Common myeloid progenitor, CD34-positive (primary cell): ENCODE measurements around the gene BRWD1.
A peak's percentile ranks its signal among the peaks of the same experiment; 100 is the strongest.

Experiments
- CTCF ChIA-PET: fragments of 350-600 bp; sonication (Branson Sonifier 250); formaldehyde crosslinking; loops from one replicate; lab custom pipeline; 2021; ENCODE audit warnings: antibody characterized with exemption; lab: Charles Lee
- POLR2A ChIA-PET: fragments of 350-600 bp; sonication (Branson Sonifier 250); formaldehyde crosslinking; loops from one replicate; lab custom pipeline; 2021; ENCODE audit warnings: antibody characterized with exemption; lab: Charles Lee
- DNase-seq, 3 donors: peaks; one replicate each; pipeline versions ENCODE4 v3.0.0 to v3.0.0-alpha.2; 2013
- H3K27ac ChIP-seq, 2 experiments: 1 replicate in 1 of 2; 2 replicates in 1 of 2; pipeline ENCODE4 v1.7.0; 2013; ENCODE audit warnings: inconsistent platforms in 2 of 2, low read length in 2 of 2, mild to moderate bottlenecking in 2 of 2, low read depth in 1 of 2, moderate library complexity in 1 of 2; ENCODE audit not compliant: severe bottlenecking in 2 of 2, insufficient read depth in 1 of 2, poor library complexity in 1 of 2
- H3K27me3 ChIP-seq, 5 experiments: replicated peaks in 2 of 5; 1 replicate in 3 of 5; 2 replicates in 2 of 5; pipeline versions ENCODE4 v1.6.1 to v1.7.0; 2013; ENCODE audit warnings: low read length in 4 of 5, mild to moderate bottlenecking in 2 of 5, moderate library complexity in 2 of 5, inconsistent platforms in 1 of 5; ENCODE audit not compliant: insufficient read depth in 5 of 5, control insufficient read depth in 4 of 5
- H3K36me3 ChIP-seq, 4 experiments: 1 replicate in 2 of 4; 2 replicates in 2 of 4; pipeline versions ENCODE4 v1.6.1 to v1.7.0; 2013; ENCODE audit warnings: low read length in 3 of 4, control low read depth in 1 of 4, mild to moderate bottlenecking in 1 of 4; ENCODE audit not compliant: control insufficient read depth in 4 of 4, insufficient read depth in 4 of 4
- H3K4me1 ChIP-seq, 4 experiments: 1 replicate in 3 of 4; 2 replicates in 1 of 4; pipeline versions ENCODE4 v1.6.1 to v1.7.1; 2013; ENCODE audit warnings: low read length in 3 of 4, mild to moderate bottlenecking in 3 of 4, control low read depth in 1 of 4, inconsistent platforms in 1 of 4, moderate library complexity in 1 of 4; ENCODE audit not compliant: control insufficient read depth in 4 of 4, insufficient read depth in 4 of 4; ENCODE audit errors: control extremely low read depth in 1 of 4
- H3K4me3 ChIP-seq, 7 experiments: 1 replicate in 4 of 7; 2 replicates in 3 of 7; pipeline versions ENCODE4 v1.5.1 to v1.7.0; 2013; ENCODE audit warnings: mild to moderate bottlenecking in 7 of 7, low read length in 6 of 7, moderate library complexity in 6 of 7, inconsistent platforms in 2 of 7, low read depth in 2 of 7, control low read depth in 1 of 7; ENCODE audit not compliant: insufficient read depth in 4 of 7, control insufficient read depth in 1 of 7; ENCODE audit errors: extremely low read depth in 1 of 7
- H3K9me3 ChIP-seq, 5 experiments: 1 replicate in 4 of 5; 2 replicates in 1 of 5; pipeline versions ENCODE4 v1.6.1 to v1.7.1; 2013; ENCODE audit warnings: low read length in 4 of 5, mild to moderate bottlenecking in 2 of 5, inconsistent platforms in 1 of 5, low read depth in 1 of 5, moderate library complexity in 1 of 5; ENCODE audit not compliant: control insufficient read depth in 4 of 5, insufficient read depth in 2 of 5; ENCODE audit errors: control extremely low read depth in 1 of 5
- WGBS: methylation state at CpG from one replicate; pipeline ENCODE4 v1.1.5; 2013; ENCODE audit not compliant: insufficient coverage; 5-methylcytosine and 5-hydroxymethylcytosine counted together

BRWD1 gene

DNA sequence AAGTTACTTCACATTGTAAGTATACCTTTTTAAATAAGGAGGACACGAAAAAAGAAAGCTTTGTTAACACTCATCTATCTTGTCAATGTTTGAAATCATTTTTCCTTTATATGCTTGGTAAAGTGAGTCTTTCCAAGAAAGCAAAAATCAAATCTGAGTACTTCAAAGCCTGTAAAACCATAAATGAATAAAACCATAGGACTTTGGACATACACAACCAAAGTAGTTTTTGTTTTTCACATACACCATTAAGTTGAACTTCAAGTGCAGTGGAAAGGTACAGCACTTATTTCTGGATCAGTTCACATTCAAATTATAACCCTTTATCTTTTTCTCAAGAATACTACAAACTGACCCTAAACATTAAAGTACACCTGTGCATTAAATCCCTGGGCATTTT is 120.1 kb downstream of the BRWD1 start:
- POLR2A ChIA-PET: interaction anchor here (0.6 kb wide), 1 partner anchor 41 kb away, joined by 4 read pairs; no protein-coding TSS in a partner anchor
- WGBS: no CpG with 5 or more reads among the region's 1 CpG
- H3K9me3 ChIP-seq: no peaks in the 10 kb centered on the region

DNA sequence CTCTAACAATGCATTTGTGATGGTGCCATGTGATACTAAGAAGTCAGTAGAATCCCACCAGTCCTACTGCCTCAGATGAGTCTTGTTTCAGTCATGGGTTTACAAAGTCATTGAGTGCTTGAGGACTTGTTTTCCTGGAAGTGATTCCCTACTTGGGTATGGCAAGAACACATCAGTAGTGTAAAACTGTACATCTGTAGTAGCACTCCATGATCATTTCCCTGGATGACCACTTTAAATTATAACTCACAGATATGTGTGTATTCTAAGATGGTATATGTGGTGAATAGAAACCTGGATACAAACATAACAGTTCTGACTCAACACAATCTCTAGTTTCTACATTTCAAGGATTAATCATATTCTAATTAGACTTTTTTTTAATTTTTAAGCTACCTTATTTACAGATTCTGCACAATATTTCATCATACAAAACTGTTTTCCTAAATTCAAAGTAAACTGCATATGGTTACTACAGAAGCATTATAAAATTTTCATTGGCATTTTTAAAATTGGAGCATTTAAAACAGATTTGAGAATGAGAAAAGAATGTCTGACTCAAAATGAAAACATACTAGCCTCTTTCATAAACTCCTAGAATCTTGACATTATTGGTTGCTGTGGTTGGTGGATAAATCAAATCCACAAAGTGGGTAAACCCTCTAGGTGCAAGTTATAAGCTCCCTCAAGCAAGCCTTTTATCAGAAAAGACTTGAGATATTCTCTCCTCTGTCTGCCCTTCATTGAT is 123.4 kb downstream of the BRWD1 start:
- DNase-seq: no peak
- ChIA-PET POLR2A (interaction anchor here (0.7 kb wide), 1 partner anchor 204 kb away, joined by 3 read pairs; no protein-coding TSS in a partner anchor), CTCF (interaction anchor here (1.1 to 2.0 kb wide), 2 partner anchors 10 to 24 kb away, joined by 3 to 7 read pairs; no protein-coding TSS in a partner anchor)
- no peaks in the 10 kb centered on the region for H3K9me3 ChIP-seq
- peaks cover 2 to 17% (median 7%) of the 10 kb centered on the region in 4 experiments for H3K36me3 ChIP-seq
- no peak overlapping the region for H3K27ac ChIP-seq
- peaks cover 0 to 1% (median under 1%) of the 10 kb centered on the region in 4 experiments for H3K4me1 ChIP-seq
- no peaks in the 10 kb centered on the region for H3K27me3 ChIP-seq
- H3K4me3 ChIP-seq: no peak overlapping the region

More for the DNA sequence above, 120.1 kb downstream of the BRWD1 start:
- Histone ChIP-seq H3K27ac (no peak overlapping the region), H3K4me1 (no peaks in the 10 kb centered on the region), H3K36me3 (peaks cover 13 to 46% (median 30%) of the 10 kb centered on the region in 4 experiments), H3K27me3 (no peaks in the 10 kb centered on the region), H3K4me3 (no peak overlapping the region)
- no peak for DNase-seq
- CTCF ChIA-PET: no interaction called here

DNA sequence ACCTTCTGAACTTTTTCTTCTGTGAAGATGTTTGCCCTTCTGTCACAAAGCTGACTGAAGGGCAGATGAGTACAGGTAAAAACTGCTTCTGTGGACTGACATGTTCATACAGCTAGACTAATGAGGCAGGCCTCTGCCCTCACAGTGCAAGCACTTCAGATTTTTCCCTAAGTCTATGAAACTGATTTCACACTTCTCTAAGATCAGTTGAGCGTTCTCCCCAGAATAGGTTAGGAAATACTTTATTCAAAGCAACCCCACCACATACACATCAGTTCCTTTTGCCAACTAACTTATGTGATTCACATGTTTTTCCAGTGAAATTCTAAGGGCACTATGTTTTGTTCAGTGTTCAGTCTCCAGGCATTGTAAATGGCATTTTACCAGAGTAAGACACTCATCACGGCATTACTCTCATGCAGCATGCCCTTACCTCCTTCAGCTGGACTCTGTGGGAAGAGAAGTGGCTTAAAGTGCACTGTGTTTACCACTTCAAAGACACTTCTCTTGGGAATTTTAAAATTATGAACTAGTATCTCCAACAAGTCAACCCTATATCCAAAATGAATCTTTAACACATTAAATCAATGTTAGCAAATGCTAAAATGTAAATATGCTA is 124.8 kb downstream of the BRWD1 start:
- no peak overlapping the region for H3K27ac ChIP-seq
- CTCF ChIA-PET: no interaction called here

DNA sequence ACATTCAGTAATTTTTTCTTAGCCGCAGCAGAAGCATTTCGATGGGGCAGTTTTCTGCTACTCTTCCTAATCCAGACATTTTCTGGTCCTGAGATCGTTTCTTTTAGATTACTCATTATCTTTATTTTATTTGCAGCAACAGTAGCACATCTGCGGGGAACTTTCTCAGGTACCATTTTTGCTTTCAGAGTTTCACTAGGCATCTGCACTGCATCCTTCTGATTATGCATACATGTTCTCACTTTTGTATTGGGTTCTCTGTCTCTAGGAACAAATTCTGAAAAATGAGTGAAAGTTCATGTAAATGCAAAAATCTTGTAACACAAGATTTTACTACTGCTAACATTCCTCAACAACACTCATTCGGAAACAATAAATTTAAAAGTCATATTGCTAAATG is 126.3 kb downstream of the BRWD1 start:
- no peak for DNase-seq
- ChIA-PET POLR2A (no interaction called here), CTCF (interaction anchor here (0.9 to 1.7 kb wide), 3 partner anchors 10 to 83 kb away, joined by 3 to 4 read pairs (median 3); no protein-coding TSS in a partner anchor)
- Histone ChIP-seq H3K4me1 (peaks cover 11 to 16% (median 14%) of the 10 kb centered on the region in 4 experiments), H3K36me3 (peaks cover 0 to 14% (median 0%) of the 10 kb centered on the region in 4 experiments), H3K27ac (no peak overlapping the region), H3K27me3 (no peaks in the 10 kb centered on the region), H3K4me3 (no peak overlapping the region), H3K9me3 (no peaks in the 10 kb centered on the region)
- WGBS: 100% methylated on average over 4 of the region's 5 CpGs

More for the DNA sequence above, 124.8 kb downstream of the BRWD1 start:
- Histone ChIP-seq H3K27me3 (no peaks in the 10 kb centered on the region), H3K36me3 (peaks cover 0 to 15% (median under 1%) of the 10 kb centered on the region in 4 experiments), H3K4me1 (peaks cover 4 to 10% (median 8%) of the 10 kb centered on the region in 4 experiments), H3K4me3 (no peak overlapping the region), H3K9me3 (no peaks in the 10 kb centered on the region)
- DNase-seq: no peak
- POLR2A ChIA-PET: interaction anchor here (0.9 kb wide), 1 partner anchor 124 kb away, joined by 3 read pairs; no protein-coding TSS in a partner anchor
- no CpG with 5 or more reads among the region's 2 CpGs for WGBS

DNA sequence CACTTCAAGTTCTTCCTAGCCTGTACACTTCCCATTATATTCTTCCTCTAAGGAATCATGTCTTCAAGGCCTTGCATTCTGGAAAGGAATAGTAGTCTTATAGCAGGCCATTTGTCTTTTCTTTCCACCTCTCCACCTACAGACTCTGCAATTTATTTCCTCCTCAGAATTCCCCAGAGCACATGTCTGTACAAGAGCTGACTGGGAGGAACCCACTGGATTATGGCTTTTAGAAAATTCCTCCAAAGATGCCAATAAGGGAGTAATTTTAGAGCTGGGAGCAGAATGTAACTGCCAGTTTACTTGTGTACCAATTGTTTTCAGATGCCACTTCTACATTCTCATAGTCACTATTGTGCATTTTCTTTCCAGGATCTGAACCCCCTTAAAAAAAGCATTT is 126.8 kb downstream of the BRWD1 start:
- CTCF ChIA-PET: interaction anchor here (0.6 to 1.7 kb wide), 3 partner anchors 10 to 117 kb away, joined by 3 to 4 read pairs (median 3); no protein-coding TSS in a partner anchor

DNA sequence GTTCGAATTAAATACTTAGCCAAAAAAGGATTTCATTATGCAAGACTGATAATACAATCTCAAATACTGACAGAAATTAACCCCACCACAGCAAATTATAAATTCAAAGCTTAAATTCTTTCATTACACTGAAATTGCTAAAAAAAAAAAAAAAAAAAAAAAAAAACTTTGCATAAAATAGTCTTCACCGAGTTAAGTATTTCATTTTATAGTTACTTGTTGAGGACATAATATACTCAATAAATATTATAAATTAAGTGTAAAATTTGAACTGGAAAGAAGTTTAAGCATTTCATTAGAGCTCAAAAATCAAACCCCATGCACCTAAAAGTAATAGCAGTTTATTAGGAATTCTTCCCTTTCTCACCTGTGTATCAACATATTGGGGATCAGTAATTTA is 128.3 kb downstream of the BRWD1 start:
- WGBS: no CpG with 5 or more reads among the region's 2 CpGs
- ChIA-PET CTCF (interaction anchor here (0.6 kb wide), 1 partner anchor 975 kb away, joined by 3 read pairs; no protein-coding TSS in a partner anchor), POLR2A (no interaction called here)
- no peak for DNase-seq
- H3K4me3 ChIP-seq: peak overlapping the region in 2 of 7 experiments; percentile 96 to 98
- peaks cover 13 to 35% (median 25%) of the 10 kb centered on the region in 4 experiments for H3K4me1 ChIP-seq
- H3K27me3 ChIP-seq: no peaks in the 10 kb centered on the region
- peaks cover 0 to 14% (median 0%) of the 10 kb centered on the region in 4 experiments for H3K36me3 ChIP-seq
- H3K9me3 ChIP-seq: no peaks in the 10 kb centered on the region
- H3K27ac ChIP-seq: no peak overlapping the region

More for the DNA sequence above, 126.8 kb downstream of the BRWD1 start:
- Histone ChIP-seq H3K9me3 (no peaks in the 10 kb centered on the region), H3K4me1 (peaks cover 13 to 21% (median 18%) of the 10 kb centered on the region in 4 experiments), H3K4me3 (no peak overlapping the region), H3K36me3 (peaks cover 0 to 9% (median 0%) of the 10 kb centered on the region in 4 experiments), H3K27me3 (no peaks in the 10 kb centered on the region), H3K27ac (no peak overlapping the region)
- no peak for DNase-seq
- POLR2A ChIA-PET: no interaction called here
